Measurements from ENCODE around the gene HRH1.

The HRH1 gene

DNA sequence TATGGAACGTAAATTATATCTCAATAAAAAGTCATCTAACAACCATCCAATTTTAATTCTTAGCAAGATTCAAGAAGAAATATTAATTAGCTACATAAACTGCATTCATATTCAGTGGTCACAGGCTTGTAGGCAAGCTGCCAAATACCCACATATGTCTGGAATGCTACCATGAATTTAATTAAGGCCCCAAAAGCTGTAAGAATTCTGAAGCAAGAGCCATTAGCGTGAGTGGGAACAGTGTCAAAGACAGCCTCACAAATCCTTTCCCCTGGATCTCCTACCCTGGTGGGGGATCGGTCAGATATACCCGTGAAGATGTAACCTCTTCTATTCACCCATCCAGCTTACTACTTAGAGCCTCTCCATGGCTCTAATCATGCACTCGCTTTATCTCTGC, 157.9 kb downstream of the HRH1 start:
- Mint-ChIP-seq H3K9me3 (no peaks in the 10 kb centered on the region), H3K27me3 (ENCODE audit: low read depth) (no peaks in the 10 kb centered on the region), H3K36me3 (ENCODE audit: low read depth) (peaks cover 66% of the 10 kb centered on the region), H3K4me3 (no peak overlapping the region), H3K27ac (no peak overlapping the region), H3K4me1 (ENCODE audit: low read depth) (peaks cover 8% of the 10 kb centered on the region)
- DNase-seq (ENCODE audit: low spot score), result no peak

Measured in T-helper 2 cell treated with Interferon-gamma antibody and Interleukin-4, amounts not matched to agents 5 μg/mL and 100 μg/mL, for 36 hours (primary cell).